ENCODE measurements around the gene MLLT1.

The MLLT1 gene

GRCh38 chr19:6246174-6247006, 33.4 kb downstream of the MLLT1 start:
- no peak for TF ChIP-seq POLR2A (IDR thresholded peaks at IDR 0.05; ENCODE audit: extremely low read depth, insufficient read length)
- no peak for TF ChIP-seq MYC (IDR thresholded peaks at IDR 0.05; ENCODE audit: low read depth, low read length)
- TF ChIP-seq, protein P1, sequence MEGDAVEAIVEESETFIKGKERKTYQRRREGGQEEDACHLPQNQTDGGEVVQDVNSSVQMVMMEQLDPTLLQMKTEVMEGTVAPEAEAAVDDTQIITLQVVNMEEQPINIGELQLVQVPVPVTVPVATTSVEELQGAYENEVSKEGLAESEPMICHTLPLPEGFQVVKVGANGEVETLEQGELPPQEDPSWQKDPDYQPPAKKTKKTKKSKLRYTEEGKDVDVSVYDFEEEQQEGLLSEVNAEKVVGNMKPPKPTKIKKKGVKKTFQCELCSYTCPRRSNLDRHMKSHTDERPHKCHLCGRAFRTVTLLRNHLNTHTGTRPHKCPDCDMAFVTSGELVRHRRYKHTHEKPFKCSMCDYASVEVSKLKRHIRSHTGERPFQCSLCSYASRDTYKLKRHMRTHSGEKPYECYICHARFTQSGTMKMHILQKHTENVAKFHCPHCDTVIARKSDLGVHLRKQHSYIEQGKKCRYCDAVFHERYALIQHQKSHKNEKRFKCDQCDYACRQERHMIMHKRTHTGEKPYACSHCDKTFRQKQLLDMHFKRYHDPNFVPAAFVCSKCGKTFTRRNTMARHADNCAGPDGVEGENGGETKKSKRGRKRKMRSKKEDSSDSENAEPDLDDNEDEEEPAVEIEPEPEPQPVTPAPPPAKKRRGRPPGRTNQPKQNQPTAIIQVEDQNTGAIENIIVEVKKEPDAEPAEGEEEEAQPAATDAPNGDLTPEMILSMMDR (IDR thresholded peaks at IDR 0.05; ENCODE audit: low read depth, low read length), result no peak
- no peak for TF ChIP-seq MAX (IDR thresholded peaks at IDR 0.05; ENCODE audit: low read depth, low read length)
- H3K4me3 ChIP-seq (ENCODE audit: low read depth, low read length), result no peak overlapping the region
- DNase-seq (ENCODE audit: low read depth), result no peak

GRCh38 chr19:6242677-6243076, 37.1 kb downstream of the MLLT1 start:
- TF ChIP-seq MAX (IDR thresholded peaks at IDR 0.05; ENCODE audit: low read depth, low read length), result no peak
- H3K4me3 ChIP-seq (ENCODE audit: low read depth, low read length), result no peak overlapping the region
- no peak for DNase-seq (ENCODE audit: low read depth)

DNA sequence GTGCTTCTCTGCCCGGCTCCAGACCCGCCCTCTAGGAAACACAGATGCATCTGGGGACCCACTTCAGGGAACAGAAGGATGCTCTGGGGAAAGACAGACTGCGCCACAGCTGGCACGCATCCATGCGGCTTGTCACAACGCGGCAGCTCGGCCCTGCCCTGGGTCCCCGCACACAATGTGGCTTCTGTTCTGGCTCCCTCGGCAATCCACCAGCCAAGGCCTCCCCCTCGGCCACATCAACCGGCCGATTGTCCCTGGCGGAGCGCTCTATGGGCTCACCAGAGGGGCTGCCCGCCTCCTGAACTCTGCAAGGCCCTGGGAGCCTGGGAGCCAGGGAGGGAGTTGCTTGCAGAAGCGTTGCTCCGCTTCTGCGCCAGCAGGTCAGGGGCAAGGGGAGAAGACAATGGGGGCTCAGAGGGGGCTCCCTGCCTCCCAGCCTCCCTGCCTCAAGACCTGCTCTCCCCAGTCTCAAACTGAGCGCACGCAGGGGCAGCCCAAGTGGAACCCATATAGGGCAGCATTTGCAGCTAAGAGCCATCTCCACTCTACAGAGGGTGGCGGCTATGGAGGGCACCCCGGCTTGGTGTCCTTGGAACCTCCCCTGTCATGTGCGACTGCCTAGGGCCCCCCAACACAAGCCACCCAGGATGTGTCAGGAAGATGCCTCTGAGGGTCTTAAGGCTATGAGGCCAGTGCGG, 37.9 kb downstream of the MLLT1 start:
- no peak for TF ChIP-seq MAX (IDR thresholded peaks at IDR 0.05; ENCODE audit: low read depth, low read length)
- TF ChIP-seq, protein P1 (IDR thresholded peaks at IDR 0.05; ENCODE audit: low read depth, low read length), result no peak
- TF ChIP-seq POLR2A (IDR thresholded peaks at IDR 0.05; ENCODE audit: extremely low read depth, insufficient read length), result no peak
- no peak for TF ChIP-seq MYC (IDR thresholded peaks at IDR 0.05; ENCODE audit: low read depth, low read length)
- no peak for DNase-seq (ENCODE audit: low read depth)
- H3K4me3 ChIP-seq (ENCODE audit: low read depth, low read length), result no peak overlapping the region

- TF ChIP-seq MAX (IDR thresholded peaks at IDR 0.05; ENCODE audit: low read depth, low read length) (no peak), POLR2A (IDR thresholded peaks at IDR 0.05; ENCODE audit: extremely low read depth, insufficient read length) (no peak), MYC (IDR thresholded peaks at IDR 0.05; ENCODE audit: low read depth, low read length) (no peak)
- TF ChIP-seq, protein P1 (IDR thresholded peaks at IDR 0.05; ENCODE audit: low read depth, low read length), result no peak
- no peak for DNase-seq (ENCODE audit: low read depth)
These were observed 38.7 kb downstream of the MLLT1 start for GRCh38 chr19:6241056-6241455.

DNA sequence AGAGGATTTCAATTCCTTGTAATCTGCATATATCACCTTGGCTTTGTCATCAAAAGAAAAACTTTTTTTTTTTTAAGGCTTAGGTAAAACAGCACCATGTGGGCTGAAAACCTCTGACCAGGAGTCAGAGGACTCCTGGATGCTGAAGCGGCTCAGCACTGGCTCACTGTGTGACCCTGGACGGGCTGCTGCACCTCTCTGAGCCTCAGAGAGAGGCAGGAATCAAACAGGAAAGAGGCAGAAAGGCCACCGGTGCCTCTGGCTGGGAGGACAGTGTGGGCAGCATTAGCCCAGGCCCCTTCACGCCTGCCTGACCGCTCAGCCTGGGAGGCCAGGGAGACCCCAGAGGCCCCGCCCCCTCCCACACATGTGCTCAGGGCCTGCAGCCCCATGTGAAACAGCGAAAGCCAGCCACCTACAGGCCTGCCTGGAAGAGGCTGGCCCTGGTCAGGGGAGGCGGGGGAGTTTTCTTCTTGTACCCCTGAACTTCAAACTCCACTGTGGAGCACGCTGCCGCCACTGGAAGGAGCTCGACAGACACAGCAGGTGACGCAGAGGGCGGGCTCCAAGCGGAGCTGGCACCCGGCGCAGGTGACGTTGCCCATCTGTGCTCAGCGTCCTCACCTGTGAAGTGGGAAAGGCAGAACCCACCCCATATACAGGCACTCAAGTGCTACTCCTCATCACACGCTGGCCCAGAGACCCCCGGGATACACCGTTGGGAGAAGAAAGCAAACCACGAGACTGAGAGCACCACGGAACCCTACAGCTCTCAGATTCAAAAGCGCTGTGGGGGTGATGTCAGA, 39.7 kb downstream of the MLLT1 start:
- no peak for TF ChIP-seq MYC (IDR thresholded peaks at IDR 0.05; ENCODE audit: low read depth, low read length)
- TF ChIP-seq POLR2A (IDR thresholded peaks at IDR 0.05; ENCODE audit: extremely low read depth, insufficient read length), result no peak
- TF ChIP-seq MAX (IDR thresholded peaks at IDR 0.05; ENCODE audit: low read depth, low read length), result no peak
- TF ChIP-seq, protein P1 (IDR thresholded peaks at IDR 0.05; ENCODE audit: low read depth, low read length), result no peak
- no peak overlapping the region for H3K4me3 ChIP-seq (ENCODE audit: low read depth, low read length)
- DNase-seq (ENCODE audit: low read depth), result no peak

More at GRCh38 chr19:6241056-6241455, 38.7 kb downstream of the MLLT1 start:
- H3K4me3 ChIP-seq (ENCODE audit: low read depth, low read length), result no peak overlapping the region
